B cell (primary cell): Measurements from ENCODE around the gene ZC3H12C. TPM values are rescaled to one million over a fixed set of nuclear protein-coding genes. Genes with fewer than 3 reads are reported as not detected.

ENCODE experiments used
- ATAC-seq: fragments of 200-7000 bp; cut with Tn5 transposase; one replicate; pipeline ENCODE4 v1.10.0; 2021; ENCODE audit warnings: low read depth, mild to moderate bottlenecking, moderate number of reproducible peaks, moderate library complexity
- CTCF ChIA-PET: fragments of 350-600 bp; sonication (Branson Sonifier 250); formaldehyde crosslinking; loops from one replicate; lab custom pipeline; 2021; ENCODE audit warnings: antibody characterized with exemption, inconsistent platforms; lab: Charles Lee
- POLR2A ChIA-PET: fragments of 350-600 bp; sonication (Branson Sonifier 250); formaldehyde crosslinking; loops from one replicate; lab custom pipeline; 2021; ENCODE audit warnings: antibody characterized with exemption; lab: Charles Lee
- DNase-seq: peaks from one replicate; pipeline ENCODE4 v3.0.0; 2013
- H2AFZ ChIP-seq: 2 replicates; pipeline ENCODE4 v1.6.1; 2012; ENCODE audit warnings: mild to moderate bottlenecking, low read depth, low read length; ENCODE audit not compliant: insufficient read depth, poor library complexity, severe bottlenecking
- H3K27ac ChIP-seq, 2 donors: 1 replicate in 1 of 2; 2 replicates in 1 of 2; pipeline ENCODE4 v1.5.1; 2012 to 2013; ENCODE audit warnings: low read length in 2 of 2, mild to moderate bottlenecking in 2 of 2, moderate library complexity in 1 of 2
- H3K27me3 ChIP-seq, 4 experiments: fragments of 200-600 bp in 1 of 4; sonication (generic) in 1 of 4; replicated peaks in 1 of 4; 1 replicate in 2 of 4; 2 replicates in 2 of 4; pipeline versions ENCODE4 v1.6.1 to v1.7.0; 2013 to 2016; ENCODE audit warnings: low read length in 3 of 4, mild to moderate bottlenecking in 2 of 4, mixed read lengths in 1 of 4, moderate library complexity in 1 of 4; ENCODE audit not compliant: insufficient read depth in 4 of 4, control insufficient read depth in 3 of 4; ENCODE audit errors: control extremely low read depth in 1 of 4
- H3K36me3 ChIP-seq, 2 experiments: replicated peaks in 1 of 2; 1 replicate in 1 of 2; 2 replicates in 1 of 2; pipeline versions ENCODE4 v1.6.1 to v1.7.1; 2013; ENCODE audit warnings: low read length in 1 of 2; ENCODE audit not compliant: insufficient read depth in 2 of 2, control insufficient read depth in 1 of 2; ENCODE audit errors: control extremely low read depth in 1 of 2, extremely low read depth in 1 of 2
- H3K4me1 ChIP-seq, 2 donors: fragments of 200-600 bp in 1 of 2; sonication (generic) in 1 of 2; 1 replicate in 1 of 2; 2 replicates in 1 of 2; pipeline versions ENCODE4 v1.5.1 to v1.6.1; 2013 to 2017; ENCODE audit warnings: low read length in 2 of 2; ENCODE audit not compliant: control insufficient read depth in 2 of 2, insufficient read depth in 2 of 2
- H3K4me2 ChIP-seq: replicated peaks from 2 replicates; pipeline ENCODE3; 2012; ENCODE audit warnings: mild to moderate bottlenecking, low read depth, low read length; ENCODE audit not compliant: poor library complexity, severe bottlenecking
- H3K4me3 ChIP-seq, 5 experiments: fragments of 200-600 bp in 1 of 5; sonication (generic) in 1 of 5; 1 replicate in 3 of 5; 2 replicates in 2 of 5; pipeline versions ENCODE4 v1.5.1 to v1.7.0; 2011 to 2016; ENCODE audit warnings: low read length in 4 of 5, mild to moderate bottlenecking in 4 of 5, low read depth in 2 of 5, control low read depth in 1 of 5, moderate library complexity in 1 of 5; ENCODE audit not compliant: insufficient read depth in 1 of 5; ENCODE audit errors: control extremely low read depth in 1 of 5, extremely low read depth in 1 of 5
- H3K79me2 ChIP-seq: fragments of 200-600 bp; sonication (generic); one replicate; pipeline ENCODE4 v1.6.0; 2016; ENCODE audit warnings: low read length; ENCODE audit not compliant: control insufficient read depth, insufficient read depth
- H3K9ac ChIP-seq: fragments of 200-600 bp; sonication (generic); 2 replicates; pipeline ENCODE4 v1.6.1; 2017; ENCODE audit warnings: mild to moderate bottlenecking, low read length, moderate library complexity
- H3K9me3 ChIP-seq, 3 donors: one replicate each; pipeline versions ENCODE4 v1.6.1 to v1.7.1; 2013; ENCODE audit warnings: low read length in 2 of 3; ENCODE audit not compliant: control insufficient read depth in 2 of 3, insufficient read depth in 1 of 3; ENCODE audit errors: control extremely low read depth in 1 of 3
- H4K20me1 ChIP-seq: 2 replicates; pipeline ENCODE4 v1.6.0; 2012; ENCODE audit warnings: mild to moderate bottlenecking, low read length; ENCODE audit not compliant: insufficient read depth, control insufficient read depth, poor library complexity, severe bottlenecking
- H3K27ac Mint-ChIP-seq: one replicate; pipeline ENCODE4 v1.8.0; 2021; ENCODE audit warnings: mixed read lengths
- H3K27me3 Mint-ChIP-seq: one replicate; pipeline ENCODE4 v1.8.0; 2021; ENCODE audit warnings: mixed read lengths
- H3K4me1 Mint-ChIP-seq: one replicate; pipeline ENCODE4 v1.8.0; 2021; ENCODE audit warnings: mixed read lengths
- H3K4me3 Mint-ChIP-seq: one replicate; pipeline ENCODE4 v1.8.0; 2021; ENCODE audit warnings: mixed read lengths
- H3K9me3 Mint-ChIP-seq: one replicate; pipeline ENCODE4 v1.8.0; 2022; ENCODE audit warnings: mixed read lengths; ENCODE audit not compliant: insufficient read depth
- CTCF ChIP-seq: fragments of 200-600 bp; IDR thresholded peaks from one replicate; pipeline ENCODE4 v1.8.0; 2022; ENCODE audit warnings: antibody characterized with exemption, mild to moderate bottlenecking
- EZH2 ChIP-seq: IDR thresholded peaks from 2 replicates; pipeline ENCODE4 v1.6.1; 2012; ENCODE audit warnings: borderline replicate concordance, low read depth, mild to moderate bottlenecking, moderate library complexity, low read length; ENCODE audit not compliant: insufficient read depth, poor library complexity, severe bottlenecking
- WGBS: methylation state at CpG from one replicate; pipeline ENCODE4 v1.1.5; 2013; ENCODE audit warnings: missing lambda C conversion rate; ENCODE audit not compliant: insufficient coverage; 5-methylcytosine and 5-hydroxymethylcytosine counted together
- intact Hi-C: fragments of 100-400 bp; cut with micrococcal nuclease; formaldehyde crosslinking; loops from one replicate; pipeline ENCODE4 v1.10.0; 2022
- polyA plus RNA-seq: library from polyadenylated mRNA; depleted of rRNA; stranded (reverse); fragments of >200 nt; gene quantifications from 2 replicates; pipeline ENCODE4 v1.2.3, GENCODE V29; 2012
- total RNA-seq, 2 donors: library from RNA; stranded (reverse); fragments of 120-200 nt in 1 of 2; gene quantifications; 1 replicate in 1 of 2; 2 replicates in 1 of 2; pipeline versions ENCODE4 v1.2.3 to v1.2.4, GENCODE V29; 2013 to 2022

Gene ZC3H12C
- total and polyA plus RNA-seq, 2 donors (not counting 1 experiment from before 2014, with no cell fraction given), result 0.01 to 0.10 TPM

DNA sequence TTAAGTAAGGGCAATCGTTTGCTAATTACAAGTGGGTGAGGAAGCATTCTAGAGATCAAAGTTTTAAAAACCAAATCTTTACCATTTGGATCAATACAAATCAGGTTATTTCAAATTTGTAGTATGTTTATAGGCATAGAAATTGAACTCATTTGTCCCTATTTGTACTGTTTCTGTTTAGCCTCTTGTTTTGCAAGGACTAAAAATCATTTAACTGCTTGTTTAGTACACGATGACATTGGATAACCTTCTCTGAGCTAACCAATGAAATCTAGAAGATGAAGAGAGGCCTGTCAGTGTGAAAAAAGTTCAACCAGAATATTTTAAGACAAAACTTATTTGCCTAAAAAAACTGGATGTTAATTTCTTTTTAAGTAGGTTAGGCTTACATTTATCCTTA, 40.0 kb downstream of the ZC3H12C start:
- no peak overlapping the region for H3K4me3 ChIP-seq
- intact Hi-C loops, result no loop called here
- peaks cover 13% of the 10 kb centered on the region for H3K27me3 Mint-ChIP-seq
- H3K27me3 ChIP-seq, result peaks cover 0 to 5% (median 0%) of the 10 kb centered on the region in 4 experiments
- H3K9ac ChIP-seq, result no peak overlapping the region
- H3K4me3 Mint-ChIP-seq, result no peak overlapping the region
- no peaks in the 10 kb centered on the region for H3K36me3 ChIP-seq
- H3K9me3 Mint-ChIP-seq, result no peaks in the 10 kb centered on the region
- H4K20me1 ChIP-seq, result no peaks in the 10 kb centered on the region
- no peaks in the 10 kb centered on the region for H3K79me2 ChIP-seq
- ATAC-seq (no peak), DNase-seq (no peak)
- WGBS, result no CpG with 5 or more reads among the region's 2 CpGs
- CTCF ChIA-PET, result no interaction called here
- no peak for TF ChIP-seq EZH2
- no peak for TF ChIP-seq CTCF
- no peak overlapping the region for H2AFZ ChIP-seq
- H3K27ac Mint-ChIP-seq, result no peak overlapping the region
- POLR2A ChIA-PET, result no interaction called here
- no peak overlapping the region for H3K4me2 ChIP-seq
- H3K9me3 ChIP-seq, result no peaks in the 10 kb centered on the region
- H3K4me1 Mint-ChIP-seq, result no peaks in the 10 kb centered on the region
- H3K27ac ChIP-seq, result no peak overlapping the region
- no peaks in the 10 kb centered on the region for H3K4me1 ChIP-seq

- no peak for DNase-seq
- TF ChIP-seq EZH2 (no peak), CTCF (no peak)
- Histone ChIP-seq H3K36me3 (no peaks in the 10 kb centered on the region), H3K79me2 (no peaks in the 10 kb centered on the region), H3K4me1 (no peaks in the 10 kb centered on the region), H3K9ac (no peak overlapping the region), H3K9me3 (no peaks in the 10 kb centered on the region), H3K4me3 (no peak overlapping the region), H4K20me1 (no peaks in the 10 kb centered on the region), H3K4me2 (no peak overlapping the region), H3K27me3 (peaks cover 0 to 5% (median 0%) of the 10 kb centered on the region in 4 experiments), H3K27ac (no peak overlapping the region), H2AFZ (no peak overlapping the region)
- 93% methylated on average over 3 of the region's 6 CpGs for WGBS
- ChIA-PET CTCF (no interaction called here), POLR2A (no interaction called here)
- intact Hi-C loops, result no loop called here
- peaks cover 13% of the 10 kb centered on the region for H3K27me3 Mint-ChIP-seq
- no peak overlapping the region for H3K4me3 Mint-ChIP-seq
- no peaks in the 10 kb centered on the region for H3K4me1 Mint-ChIP-seq
- ATAC-seq, result no peak
- H3K9me3 Mint-ChIP-seq, result no peaks in the 10 kb centered on the region
- H3K27ac Mint-ChIP-seq, result no peak overlapping the region
Observed at GRCh38 chr11:110134110-110134509, 40.9 kb downstream of the ZC3H12C start.
